Fibroblast of lung (primary cell): ENCODE results near the gene AIPL1. TPM values are rescaled to one million over a fixed set of nuclear protein-coding genes. Genes with fewer than 3 reads are reported as not detected.

ENCODE experiments used
- DNase-seq, 2 donors: peaks; one replicate each; pipeline versions ENCODE4 v3.0.0 to v3.0.0-alpha.2; 2010; ENCODE audit warnings: low read depth in 2 of 2
- H2AFZ ChIP-seq: 2 replicates; pipeline ENCODE4 v1.5.1; 2012; ENCODE audit warnings: low read length, control low read depth, inconsistent platforms
- H3K27ac ChIP-seq: 2 replicates; pipeline ENCODE4 v1.5.1; 2011; ENCODE audit warnings: low read length, control low read depth; ENCODE audit not compliant: insufficient read depth
- H3K27me3 ChIP-seq: 2 replicates; pipeline ENCODE4 v1.5.1; 2011; ENCODE audit warnings: mild to moderate bottlenecking, low read length; ENCODE audit not compliant: control insufficient read depth, insufficient read depth
- H3K36me3 ChIP-seq: 2 replicates; pipeline ENCODE4 v1.5.1; 2011; ENCODE audit warnings: low read length; ENCODE audit not compliant: control insufficient read depth, insufficient read depth
- H3K4me1 ChIP-seq: 2 replicates; pipeline ENCODE4 v1.5.1; 2011; ENCODE audit warnings: low read length; ENCODE audit not compliant: control insufficient read depth, insufficient read depth; ENCODE audit errors: extremely low read depth
- H3K4me2 ChIP-seq: 2 replicates; pipeline ENCODE4 v1.5.1; 2011; ENCODE audit warnings: low read length, control low read depth; ENCODE audit not compliant: insufficient read depth; ENCODE audit errors: extremely low read depth
- H3K4me3 ChIP-seq, 4 experiments: fragments of 200-600 bp in 1 of 4; sonication (generic) in 1 of 4; replicated peaks in 1 of 4; 2 replicates each; pipeline ENCODE4 v1.5.1; 2011 to 2016; ENCODE audit warnings: low read length in 4 of 4, low read depth in 3 of 4, mild to moderate bottlenecking in 3 of 4, control low read depth in 2 of 4, inconsistent platforms in 1 of 4, mixed read lengths in 1 of 4; ENCODE audit not compliant: insufficient read depth in 1 of 4; ENCODE audit errors: control extremely low read depth in 1 of 4
- H3K79me2 ChIP-seq: 2 replicates; pipeline ENCODE4 v1.5.1; 2012; ENCODE audit warnings: mild to moderate bottlenecking, low read length, inconsistent platforms; ENCODE audit not compliant: control insufficient read depth, insufficient read depth
- H3K9ac ChIP-seq: 2 replicates; pipeline ENCODE4 v1.5.1; 2011; ENCODE audit warnings: mild to moderate bottlenecking, low read length, control low read depth; ENCODE audit not compliant: insufficient read depth
- H3K9me3 ChIP-seq: 2 replicates; pipeline ENCODE4 v1.5.1; 2012; ENCODE audit warnings: low read depth, low read length; ENCODE audit not compliant: control insufficient read depth, insufficient read depth
- H4K20me1 ChIP-seq: 2 replicates; pipeline ENCODE4 v1.5.1; 2011; ENCODE audit warnings: low read length; ENCODE audit not compliant: control insufficient read depth, insufficient read depth; ENCODE audit errors: extremely low read depth
- EZH2 ChIP-seq: IDR thresholded peaks from 2 replicates; pipeline ENCODE4 v1.5.1; 2012; ENCODE audit warnings: low read length, control low read depth, mild to moderate bottlenecking; ENCODE audit errors: missing control alignments
- polyA plus RNA-seq, 2 donors: library from polyadenylated mRNA; depleted of rRNA in 1 of 2; stranded (reverse) in 1 of 2; unstranded in 1 of 2; fragments of >200 nt; gene quantifications; 2 replicates each; pipeline ENCODE4 v1.2.1, GENCODE V29; 2011 to 2012; ENCODE audit warnings: missing spikeins in 1 of 2
- total RNA-seq: library from RNA; depleted of rRNA; stranded (reverse); fragments of >200 nt; gene quantifications from 2 replicates; pipeline ENCODE4 v1.2.1, GENCODE V29; 2014
- TF ChIP-seq, protein P1 (sequence below), 2 donors: IDR thresholded peaks in 1 of 2; conservative IDR thresholded peaks in 1 of 2; 1 replicate in 1 of 2; 2 replicates in 1 of 2; pipeline ENCODE4 v1.5.1; 2011 to 2012; ENCODE audit warnings: low read length in 2 of 2, control low read depth in 1 of 2, inconsistent platforms in 1 of 2, low read depth in 1 of 2, mild to moderate bottlenecking in 1 of 2

The AIPL1 gene
- total and polyA plus RNA-seq, 2 donors (not counting 1 experiment from before 2014, with no cell fraction given): 0.05 TPM; not detected in 1

DNA sequence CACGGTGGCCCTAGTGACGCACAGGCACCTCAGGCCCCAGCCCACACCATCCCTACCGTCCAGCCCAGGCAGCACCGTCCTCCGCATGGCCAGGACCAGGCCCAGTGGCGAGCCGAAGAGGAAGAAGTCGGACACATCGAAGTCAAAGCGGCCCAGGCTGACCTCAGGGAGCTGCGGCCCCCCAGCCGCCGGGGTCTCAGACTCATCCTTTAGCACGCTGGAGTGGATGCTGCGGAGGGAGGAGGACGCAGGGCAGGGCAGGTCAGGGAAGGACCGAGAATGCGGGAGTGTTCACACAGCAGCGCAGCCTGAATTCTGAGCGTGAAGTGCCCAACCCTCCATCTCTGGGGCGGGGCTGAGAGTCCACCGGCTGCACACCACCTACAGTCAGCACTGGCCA, 39.5 kb upstream of the AIPL1 start:
- Histone ChIP-seq H3K27me3 (no peaks in the 10 kb centered on the region), H3K79me2 (no peaks in the 10 kb centered on the region), H3K9ac (no peak overlapping the region), H3K36me3 (no peaks in the 10 kb centered on the region), H3K4me3 (no peak overlapping the region), H3K4me2 (no peak overlapping the region), H3K9me3 (no peaks in the 10 kb centered on the region), H3K27ac (no peak overlapping the region), H3K4me1 (no peaks in the 10 kb centered on the region), H4K20me1 (no peaks in the 10 kb centered on the region), H2AFZ (no peak overlapping the region)
- TF ChIP-seq, protein P1, sequence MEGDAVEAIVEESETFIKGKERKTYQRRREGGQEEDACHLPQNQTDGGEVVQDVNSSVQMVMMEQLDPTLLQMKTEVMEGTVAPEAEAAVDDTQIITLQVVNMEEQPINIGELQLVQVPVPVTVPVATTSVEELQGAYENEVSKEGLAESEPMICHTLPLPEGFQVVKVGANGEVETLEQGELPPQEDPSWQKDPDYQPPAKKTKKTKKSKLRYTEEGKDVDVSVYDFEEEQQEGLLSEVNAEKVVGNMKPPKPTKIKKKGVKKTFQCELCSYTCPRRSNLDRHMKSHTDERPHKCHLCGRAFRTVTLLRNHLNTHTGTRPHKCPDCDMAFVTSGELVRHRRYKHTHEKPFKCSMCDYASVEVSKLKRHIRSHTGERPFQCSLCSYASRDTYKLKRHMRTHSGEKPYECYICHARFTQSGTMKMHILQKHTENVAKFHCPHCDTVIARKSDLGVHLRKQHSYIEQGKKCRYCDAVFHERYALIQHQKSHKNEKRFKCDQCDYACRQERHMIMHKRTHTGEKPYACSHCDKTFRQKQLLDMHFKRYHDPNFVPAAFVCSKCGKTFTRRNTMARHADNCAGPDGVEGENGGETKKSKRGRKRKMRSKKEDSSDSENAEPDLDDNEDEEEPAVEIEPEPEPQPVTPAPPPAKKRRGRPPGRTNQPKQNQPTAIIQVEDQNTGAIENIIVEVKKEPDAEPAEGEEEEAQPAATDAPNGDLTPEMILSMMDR (conservative IDR thresholded peaks at IDR 0.05 in 1 of 2, IDR thresholded peaks at IDR 0.05 in 1 of 2; ENCODE audit: low read depth in 1 of 2, low read length in 2 of 2): no peak
- TF ChIP-seq EZH2: no peak
- no peak for DNase-seq

DNA sequence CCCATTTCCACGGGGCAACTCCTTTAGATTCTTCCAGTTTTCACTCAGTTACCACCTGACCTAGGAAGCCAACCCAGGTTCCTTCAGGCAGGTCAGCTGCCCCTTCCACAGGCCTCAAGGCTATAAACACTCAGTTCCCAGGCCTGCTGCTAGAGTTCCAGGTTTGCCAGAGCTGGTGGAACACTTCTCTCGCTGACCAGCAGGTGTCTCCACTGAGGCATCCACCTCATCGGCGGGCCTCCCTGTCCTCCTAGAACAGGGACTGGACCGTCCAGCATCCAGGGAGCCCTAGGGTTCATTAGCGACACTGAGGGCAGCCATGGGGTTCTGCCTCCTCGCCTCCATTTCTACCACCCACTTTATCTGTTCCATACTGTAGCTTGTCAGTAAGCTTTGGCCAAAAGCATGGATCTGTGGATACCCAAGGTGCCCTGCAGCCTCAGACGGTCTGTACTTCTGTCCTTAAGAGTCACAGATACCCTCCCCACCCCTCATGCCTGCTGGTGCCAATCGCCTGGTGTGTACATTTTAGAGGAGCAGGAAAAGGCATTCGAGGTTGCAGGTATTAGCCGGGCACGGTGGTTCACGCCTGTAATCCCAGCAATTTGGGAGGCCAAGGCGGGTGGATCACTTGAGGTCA, 38.3 kb upstream of the AIPL1 start:
- no peaks in the 10 kb centered on the region for H4K20me1 ChIP-seq
- H3K9me3 ChIP-seq: no peaks in the 10 kb centered on the region
- no peak overlapping the region for H3K9ac ChIP-seq
- no peaks in the 10 kb centered on the region for H3K27me3 ChIP-seq
- H2AFZ ChIP-seq: no peak overlapping the region
- DNase-seq: peak; percentile 41 to 72
- no peak overlapping the region for H3K27ac ChIP-seq
- no peak overlapping the region for H3K4me2 ChIP-seq
- no peak for TF ChIP-seq EZH2
- TF ChIP-seq, protein P1 (conservative IDR thresholded peaks at IDR 0.05 in 1 of 2, IDR thresholded peaks at IDR 0.05 in 1 of 2; ENCODE audit: low read depth in 1 of 2, low read length in 2 of 2): peak; percentile 95 to 99
- H3K36me3 ChIP-seq: no peaks in the 10 kb centered on the region
- no peak overlapping the region for H3K4me3 ChIP-seq
- no peaks in the 10 kb centered on the region for H3K4me1 ChIP-seq
- H3K79me2 ChIP-seq: no peaks in the 10 kb centered on the region

DNA sequence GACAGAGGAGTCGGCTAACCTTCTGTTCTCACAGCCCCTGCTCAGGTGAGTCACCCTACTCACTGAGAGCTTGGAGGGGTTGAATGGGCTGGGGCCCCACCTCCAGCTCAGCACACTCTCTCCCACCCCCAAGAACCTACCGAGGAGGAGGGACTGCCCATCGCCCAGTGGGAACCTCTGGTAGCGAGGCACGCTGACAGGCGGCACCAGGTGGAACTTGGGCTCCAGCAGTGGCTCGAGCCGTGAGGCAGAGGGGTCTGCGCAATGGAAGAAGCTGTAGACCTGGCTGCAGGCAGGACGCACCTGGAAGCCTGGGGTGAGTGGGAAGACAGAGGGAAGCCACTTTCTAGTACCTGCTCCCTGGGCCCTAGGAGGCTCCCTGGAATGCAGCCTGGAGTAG, 37.6 kb upstream of the AIPL1 start:
- no peak overlapping the region for H3K4me3 ChIP-seq
- DNase-seq: no peak
- TF ChIP-seq EZH2: no peak
- TF ChIP-seq, protein P1 (conservative IDR thresholded peaks at IDR 0.05 in 1 of 2, IDR thresholded peaks at IDR 0.05 in 1 of 2; ENCODE audit: low read depth in 1 of 2, low read length in 2 of 2): no peak
- no peaks in the 10 kb centered on the region for H4K20me1 ChIP-seq
- no peaks in the 10 kb centered on the region for H3K4me1 ChIP-seq
- no peak overlapping the region for H3K27ac ChIP-seq
- H3K27me3 ChIP-seq: no peaks in the 10 kb centered on the region
- H3K9ac ChIP-seq: no peak overlapping the region
- H3K79me2 ChIP-seq: no peaks in the 10 kb centered on the region
- H3K9me3 ChIP-seq: no peaks in the 10 kb centered on the region
- no peak overlapping the region for H2AFZ ChIP-seq
- H3K36me3 ChIP-seq: no peaks in the 10 kb centered on the region
- H3K4me2 ChIP-seq: no peak overlapping the region
